Measurements from ENCODE around the gene PRKG1.

DNA sequence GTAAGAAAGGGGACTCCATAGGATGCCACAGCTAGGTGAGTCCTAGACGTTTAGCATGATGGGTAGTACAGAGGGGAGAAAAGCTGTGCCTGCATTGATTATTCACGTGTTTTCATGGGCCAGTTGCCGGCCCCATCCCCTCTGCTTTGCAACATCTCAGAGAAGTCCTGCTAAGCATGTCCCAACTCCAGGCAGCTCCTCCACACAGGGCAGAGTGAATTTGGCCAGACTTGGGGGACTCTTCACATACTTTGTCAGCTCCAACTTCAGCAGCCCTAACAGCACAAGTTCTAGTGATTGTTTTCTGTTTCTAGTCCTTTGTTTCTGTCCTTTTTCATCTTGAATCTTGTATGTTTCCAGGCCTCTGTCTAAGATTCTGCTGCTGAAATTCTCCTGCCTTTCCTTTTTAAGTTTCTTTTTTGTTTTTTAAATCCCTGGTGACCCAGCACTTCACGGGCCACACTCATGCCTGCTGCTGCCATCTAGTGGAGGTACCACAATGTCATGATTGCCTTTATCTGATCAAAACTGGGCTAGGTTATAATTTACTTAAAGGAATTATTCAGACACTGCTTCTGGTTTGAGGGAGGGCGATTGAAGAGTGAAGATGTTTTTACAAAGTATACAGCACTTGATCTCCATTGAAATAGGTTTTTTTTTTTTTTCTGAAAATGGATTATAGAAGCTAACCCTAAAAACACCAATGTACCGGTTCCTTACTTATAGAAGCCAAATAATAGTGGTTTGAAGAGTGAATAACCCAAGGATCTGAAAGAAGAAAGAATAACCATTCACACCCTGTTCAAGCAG lies 348.2 kb downstream of the PRKG1 start:
- TF ChIP-seq, protein P1, sequence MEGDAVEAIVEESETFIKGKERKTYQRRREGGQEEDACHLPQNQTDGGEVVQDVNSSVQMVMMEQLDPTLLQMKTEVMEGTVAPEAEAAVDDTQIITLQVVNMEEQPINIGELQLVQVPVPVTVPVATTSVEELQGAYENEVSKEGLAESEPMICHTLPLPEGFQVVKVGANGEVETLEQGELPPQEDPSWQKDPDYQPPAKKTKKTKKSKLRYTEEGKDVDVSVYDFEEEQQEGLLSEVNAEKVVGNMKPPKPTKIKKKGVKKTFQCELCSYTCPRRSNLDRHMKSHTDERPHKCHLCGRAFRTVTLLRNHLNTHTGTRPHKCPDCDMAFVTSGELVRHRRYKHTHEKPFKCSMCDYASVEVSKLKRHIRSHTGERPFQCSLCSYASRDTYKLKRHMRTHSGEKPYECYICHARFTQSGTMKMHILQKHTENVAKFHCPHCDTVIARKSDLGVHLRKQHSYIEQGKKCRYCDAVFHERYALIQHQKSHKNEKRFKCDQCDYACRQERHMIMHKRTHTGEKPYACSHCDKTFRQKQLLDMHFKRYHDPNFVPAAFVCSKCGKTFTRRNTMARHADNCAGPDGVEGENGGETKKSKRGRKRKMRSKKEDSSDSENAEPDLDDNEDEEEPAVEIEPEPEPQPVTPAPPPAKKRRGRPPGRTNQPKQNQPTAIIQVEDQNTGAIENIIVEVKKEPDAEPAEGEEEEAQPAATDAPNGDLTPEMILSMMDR (conservative IDR thresholded peaks at IDR 0.05; ENCODE audit: low read depth, low read length): peak; percentile 100
- no peak for TF ChIP-seq EZH2 (IDR thresholded peaks at IDR 0.05; ENCODE audit: low read length, unreplicated experiment)
